Stimulated activated CD4-positive, alpha-beta T cell treated with anti-CD3 and anti-CD28 coated beads, Interleukin-2, amount 100 ng/mL, for 4 hours (primary cell): ENCODE measurements around the gene SSNA1.
A peak's percentile ranks its signal among the peaks of the same experiment; 100 is the strongest.

Experiments used
- DNase-seq: peaks from one replicate; pipeline ENCODE4 v3.0.0-alpha.2; 2020; ENCODE audit warnings: low read depth

SSNA1 gene

DNA sequence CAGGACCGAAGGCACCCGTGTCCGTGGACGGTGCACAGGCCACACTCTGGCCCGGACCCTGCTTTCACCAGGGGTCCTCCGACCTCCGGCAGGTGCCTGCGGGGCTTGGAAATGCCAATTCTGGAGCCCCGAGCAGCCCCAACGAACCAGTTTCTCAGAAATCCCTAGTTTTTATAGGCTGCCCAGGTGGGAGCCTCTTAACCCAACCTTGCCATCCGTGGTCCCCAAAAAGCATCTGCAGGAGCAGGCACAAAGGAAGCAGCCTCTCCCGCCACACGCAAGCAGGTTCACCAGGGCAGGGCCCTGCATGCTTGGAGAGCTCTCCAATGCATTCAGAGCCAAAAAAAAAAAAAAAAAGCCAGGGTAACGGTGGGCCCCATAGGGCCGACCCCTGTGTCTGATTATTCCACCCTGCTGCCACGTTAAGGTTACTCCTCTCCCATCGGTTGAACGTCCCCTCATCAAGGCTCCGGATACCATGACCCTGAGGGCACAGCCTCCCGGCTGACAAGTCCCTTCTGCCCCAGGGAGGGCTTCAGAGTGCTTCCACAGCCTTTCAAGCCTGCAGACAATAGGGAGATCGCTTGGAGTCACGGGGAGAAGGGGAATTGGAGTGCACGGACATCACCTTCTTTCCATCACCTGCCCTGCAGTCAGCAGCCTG, 12.9 kb downstream of the SSNA1 start:
- no peak for DNase-seq

DNA sequence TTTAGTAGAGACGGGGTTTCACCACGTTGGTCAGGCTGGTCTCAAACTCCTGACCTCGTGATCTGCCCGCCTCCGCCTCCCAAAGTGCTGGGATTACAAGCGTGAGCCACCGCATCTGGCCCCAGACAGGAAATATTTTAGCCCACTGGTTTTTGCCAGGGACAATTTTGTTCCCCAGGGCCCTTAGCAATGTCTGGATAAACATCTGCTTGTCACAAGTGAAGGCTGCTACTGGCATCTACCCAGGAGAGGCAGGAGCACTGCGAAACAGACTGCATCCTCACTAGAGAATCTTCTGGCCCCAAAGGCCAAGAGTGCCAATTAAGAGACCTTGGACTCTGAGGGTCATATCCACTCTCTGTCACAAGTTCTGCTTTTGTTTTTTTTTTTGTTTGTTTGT, 14.5 kb downstream of the SSNA1 start:
- DNase-seq = no peak

DNA sequence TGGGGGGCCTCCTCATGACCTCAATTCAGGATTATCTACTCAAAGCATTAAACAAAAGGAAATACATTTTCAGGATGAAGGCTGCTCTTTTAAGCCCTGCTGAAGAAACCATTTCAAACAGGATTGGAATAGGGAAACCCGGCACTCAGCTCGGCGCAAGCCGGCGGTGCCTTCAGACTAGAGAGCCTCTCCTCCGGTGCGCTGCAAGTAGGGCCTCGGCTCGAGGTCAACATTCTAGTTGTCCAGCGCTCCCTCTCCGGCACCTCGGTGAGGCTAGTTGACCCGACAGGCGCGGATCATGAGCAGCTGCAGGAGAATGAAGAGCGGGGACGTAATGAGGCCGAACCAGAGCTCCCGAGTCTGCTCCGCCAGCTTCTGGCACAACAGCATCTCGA, 16.3 kb downstream of the SSNA1 start:
- no peak for DNase-seq

DNA sequence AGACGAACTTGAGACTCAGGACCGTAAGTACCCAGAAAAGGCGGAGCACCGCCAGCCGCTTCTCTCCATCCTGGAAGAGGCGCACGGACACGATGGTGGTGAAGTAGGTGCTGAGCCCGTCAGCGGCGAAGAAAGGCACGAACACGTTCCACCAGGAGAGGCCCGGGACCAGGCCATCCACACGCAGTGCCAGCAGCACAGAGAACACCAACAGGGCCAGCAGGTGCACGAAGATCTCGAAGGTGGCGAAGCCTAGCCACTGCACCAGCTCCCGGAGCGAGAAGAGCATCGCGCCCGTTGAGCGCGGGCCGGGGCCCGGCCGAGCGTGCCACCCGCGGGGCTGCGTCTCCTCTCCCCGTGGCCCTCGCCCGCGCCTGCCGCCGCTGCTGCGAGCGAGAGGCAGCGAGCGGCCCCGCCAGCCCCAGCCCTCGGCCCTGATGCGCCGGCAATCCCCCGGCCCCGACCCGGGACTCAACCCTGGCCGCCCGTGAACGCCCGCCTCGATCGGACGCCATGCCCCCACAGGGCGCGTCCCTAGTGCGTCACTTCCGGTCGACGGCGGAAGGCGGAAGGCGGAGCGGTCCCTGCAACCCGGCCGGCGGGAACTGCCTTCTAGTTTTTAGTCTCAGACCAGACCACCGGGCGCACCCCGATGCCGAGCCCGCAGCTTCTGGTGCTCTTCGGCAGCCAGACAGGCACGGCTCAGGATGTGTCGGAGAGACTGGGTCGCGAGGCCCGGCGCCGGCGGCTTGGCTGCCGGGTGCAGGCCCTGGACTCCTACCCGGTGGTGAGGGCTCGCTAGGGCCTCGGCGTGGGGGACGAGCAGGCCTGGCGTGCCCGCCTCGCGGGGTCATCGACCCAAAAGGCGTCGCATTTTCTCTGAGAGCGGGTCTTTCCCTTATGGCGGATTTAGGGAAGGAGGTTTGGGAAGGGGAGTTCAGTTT, 16.9 kb downstream of the SSNA1 start, which contains the start of the genes NDOR1 and TMEM203:
TSS of gene NDOR1 (plus strand) at position 575 of the 944 bp plus-strand sequence. CDS start at position 653, 78 bp downstream.
TSS of gene TMEM203 (minus strand) at position 523 of the 944 bp plus-strand sequence. CDS start at position 289, 234 bp downstream.
- peak; percentile 89 for DNase-seq

DNA sequence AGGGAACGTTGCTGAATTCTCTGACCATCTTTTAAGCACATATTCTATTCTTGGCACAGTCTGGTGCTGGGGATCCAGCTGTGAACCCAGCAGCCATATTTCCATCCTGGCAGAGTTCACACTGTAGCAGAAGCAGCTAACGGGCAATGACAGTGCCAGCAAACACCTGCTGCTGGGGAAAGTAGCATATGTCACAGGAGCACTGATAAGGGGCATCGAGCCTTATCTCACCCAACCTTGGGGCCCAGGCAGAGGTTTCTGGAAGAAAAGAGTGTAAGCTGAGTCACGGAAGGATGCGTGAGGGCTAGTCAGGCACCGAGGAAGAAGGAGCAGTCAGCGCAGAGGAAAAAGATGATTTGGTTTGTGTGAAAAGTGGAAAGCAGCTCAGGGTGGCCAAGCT, 18.1 kb downstream of the SSNA1 start:
- no peak for DNase-seq

- no peak for DNase-seq
These were observed 23.1 kb downstream of the SSNA1 start for GRCh38 chr9:137211532-137211931.

GRCh38 chr9:137212520-137212919, 24.0 kb downstream of the SSNA1 start:
- no peak for DNase-seq

DNA sequence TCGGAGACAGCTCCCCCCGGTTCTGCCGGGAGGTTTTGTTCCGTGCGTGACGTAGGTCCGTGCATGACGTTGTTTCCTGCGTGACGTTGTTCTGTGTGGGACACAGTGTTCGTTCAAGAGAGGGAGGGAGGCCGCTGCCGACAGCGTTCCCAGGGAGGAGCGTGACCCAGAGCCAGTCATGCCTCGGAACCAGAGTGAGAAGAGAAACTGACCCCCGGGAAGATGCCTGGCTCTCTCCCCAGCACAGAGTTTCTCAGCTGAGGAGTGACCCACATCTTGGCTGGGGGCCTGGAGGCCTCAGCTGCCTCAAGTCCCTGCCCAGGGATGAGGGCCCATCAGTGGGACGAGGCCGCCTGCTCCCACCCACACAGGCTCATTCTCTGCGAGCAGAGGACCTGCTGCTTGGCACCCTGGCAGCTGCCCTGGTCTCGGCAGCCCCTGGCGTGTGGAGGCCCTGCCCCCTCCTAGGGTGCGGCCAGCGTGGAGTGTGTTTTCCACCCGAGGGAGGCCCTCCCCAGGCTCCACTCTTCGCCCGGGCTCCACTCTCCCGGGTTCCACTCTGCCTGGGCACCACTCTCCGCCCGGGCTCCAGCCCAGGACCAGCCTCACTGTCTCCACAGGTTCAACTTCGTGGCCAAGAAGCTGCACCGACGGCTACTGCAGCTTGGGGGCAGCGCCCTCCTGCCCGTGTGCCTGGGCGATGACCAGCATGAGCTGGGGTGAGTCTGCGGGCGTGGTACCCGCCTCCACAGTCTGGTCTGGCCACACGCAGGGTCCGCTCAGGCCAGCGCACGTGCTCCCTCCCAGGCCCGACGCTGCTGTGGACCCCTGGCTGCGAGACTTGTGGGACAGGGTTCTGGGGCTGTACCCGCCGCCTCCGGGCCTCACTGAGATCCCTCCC, 24.9 kb downstream of the SSNA1 start:
- no peak for DNase-seq

DNA sequence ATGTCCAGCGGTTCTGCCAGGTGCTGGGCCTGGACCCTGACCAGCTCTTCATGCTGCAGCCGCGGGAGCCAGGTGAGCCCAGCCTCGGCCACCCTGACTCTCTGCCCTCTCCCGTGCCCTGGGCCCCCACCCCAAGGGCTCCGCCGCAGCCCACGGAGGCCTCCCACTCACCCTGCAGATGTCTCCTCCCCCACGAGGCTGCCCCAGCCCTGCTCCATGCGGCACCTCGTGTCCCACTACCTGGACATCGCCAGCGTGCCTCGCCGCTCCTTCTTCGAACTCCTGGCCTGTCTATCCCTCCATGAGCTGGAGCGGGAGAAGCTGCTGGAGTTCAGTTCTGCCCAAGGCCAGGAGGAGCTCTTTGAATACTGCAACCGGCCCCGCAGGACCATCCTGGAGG, 26.1 kb downstream of the SSNA1 start:
- DNase-seq = no peak

GRCh38 chr9:137215196-137215986, 26.9 kb downstream of the SSNA1 start:
- no peak for DNase-seq

DNA sequence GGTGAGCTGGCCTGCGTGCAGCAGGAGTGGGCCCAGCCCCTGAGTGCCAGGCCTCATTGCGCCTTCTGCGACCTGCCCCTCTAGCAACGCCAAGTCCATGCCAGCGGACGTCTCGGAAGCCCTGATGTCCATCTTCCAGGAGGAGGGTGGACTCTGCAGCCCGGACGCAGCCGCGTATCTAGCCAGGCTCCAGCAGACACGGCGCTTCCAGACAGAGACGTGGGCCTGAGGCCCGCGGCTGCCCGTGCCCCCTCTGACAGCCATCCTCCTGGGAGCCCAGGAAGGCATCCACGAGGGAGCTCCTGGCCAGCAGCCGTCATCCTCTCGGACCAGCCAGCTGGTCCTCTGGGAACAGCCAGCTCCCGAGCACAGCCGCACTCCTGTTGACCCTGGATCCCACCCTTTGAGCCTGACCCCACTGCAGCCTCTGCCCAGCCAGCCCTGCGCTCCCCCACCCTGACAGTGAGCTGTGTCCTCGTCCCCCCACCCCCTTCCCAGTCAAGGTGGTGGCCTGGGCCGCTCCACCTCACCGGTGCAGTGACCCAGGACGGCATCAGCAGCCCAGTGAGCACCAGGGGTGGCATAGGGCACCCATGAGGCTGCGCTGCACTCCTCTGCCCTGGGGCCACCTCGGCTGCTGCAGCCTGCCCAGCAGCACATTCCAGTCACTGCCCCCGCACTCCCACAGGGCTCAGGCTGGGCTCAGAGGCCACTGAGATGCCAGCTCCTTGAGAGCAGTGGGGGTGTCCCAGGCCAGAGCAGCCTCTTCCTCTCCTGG, 27.9 kb downstream of the SSNA1 start:
- no peak for DNase-seq

GRCh38 chr9:137217276-137218211, 29.1 kb downstream of the SSNA1 start:
- no peak for DNase-seq

DNA sequence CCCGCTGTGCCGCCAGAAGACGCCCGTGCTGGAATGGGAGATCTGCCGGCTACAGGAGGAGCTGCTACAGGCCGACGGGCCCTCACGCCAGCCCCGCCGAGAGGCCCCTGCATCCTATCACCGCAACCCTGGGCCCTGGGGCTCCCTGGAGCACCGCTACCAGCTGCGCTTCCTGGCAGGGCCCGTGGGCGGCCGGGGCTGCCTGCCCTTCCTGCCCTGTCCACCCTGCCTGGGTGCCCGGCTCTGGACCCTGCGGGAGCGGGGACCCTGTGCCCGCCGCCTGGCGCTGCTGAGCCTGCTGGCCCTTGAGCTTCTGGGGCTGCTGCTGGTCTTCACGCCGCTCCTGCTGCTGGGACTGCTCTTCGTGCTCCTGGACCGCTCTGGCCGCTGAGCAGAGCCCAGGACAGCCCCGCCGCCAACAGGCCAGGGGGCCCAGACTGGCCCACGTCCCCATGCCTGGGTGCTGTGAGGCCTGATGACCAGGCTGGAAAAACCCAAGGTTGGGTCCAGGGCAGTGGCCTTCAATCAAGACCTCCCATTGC, 29.8 kb downstream of the SSNA1 start:
- DNase-seq = no peak

DNA sequence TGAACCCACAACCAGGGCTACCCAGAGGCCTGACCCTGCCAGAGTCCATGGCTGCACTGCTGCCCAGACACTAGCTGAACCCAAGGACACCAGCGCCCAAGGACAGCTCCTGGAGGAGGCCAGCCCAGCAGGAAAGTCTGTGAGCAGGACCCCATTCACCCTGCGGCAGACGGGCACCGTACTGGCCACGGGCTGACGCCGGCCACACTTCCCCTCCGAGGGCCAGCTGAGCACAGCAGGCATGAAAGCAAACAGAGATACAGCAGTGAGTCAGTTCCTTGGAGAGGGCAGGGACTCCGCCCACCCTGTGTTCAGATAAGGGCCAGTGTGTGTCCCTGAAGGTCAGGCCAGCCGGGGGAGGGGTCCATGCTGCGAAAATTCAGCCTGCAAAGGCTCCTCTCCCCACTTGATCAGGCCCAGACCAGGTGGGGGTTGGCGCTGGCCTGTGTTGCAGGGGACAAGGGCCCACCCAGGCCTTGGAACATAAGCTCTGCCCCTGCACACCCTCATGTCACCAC, 30.3 kb downstream of the SSNA1 start:
- no peak for DNase-seq

GRCh38 chr9:137219757-137220316, 31.4 kb downstream of the SSNA1 start:
- no peak for DNase-seq

- no peak for DNase-seq
These were observed 32.0 kb downstream of the SSNA1 start for GRCh38 chr9:137220317-137221094.

- DNase-seq = no peak
These were observed 32.6 kb downstream of the SSNA1 start for GRCh38 chr9:137221095-137221505.
